Dendritic cell treated with granulocyte-macrophage colony-stimulating factor and Interleukin-4, amounts not matched to agents 40 ng/mL and 50 ng/mL, for 4 days (primary cell): ENCODE data around the gene NCOA3.

Experiments
- H3K27ac Mint-ChIP-seq: one replicate; pipeline ENCODE4 v1.8.0; 2022; ENCODE audit warnings: mild to moderate bottlenecking, mixed read lengths
- H3K27me3 Mint-ChIP-seq: one replicate; pipeline ENCODE4 v1.8.0; 2022; ENCODE audit warnings: mild to moderate bottlenecking, mixed read lengths
- H3K36me3 Mint-ChIP-seq: one replicate; pipeline ENCODE4 v1.8.0; 2022; ENCODE audit warnings: low read depth, mixed read lengths
- H3K4me1 Mint-ChIP-seq: one replicate; pipeline ENCODE4 v1.8.0; 2022; ENCODE audit warnings: low read depth, mixed read lengths
- H3K4me3 Mint-ChIP-seq: one replicate; pipeline ENCODE4 v1.8.0; 2022; ENCODE audit warnings: mild to moderate bottlenecking, moderate library complexity, mixed read lengths
- H3K9me3 Mint-ChIP-seq: one replicate; pipeline ENCODE4 v1.8.0; 2022; ENCODE audit warnings: mixed read lengths
- intact Hi-C: fragments of 100-400 bp; cut with micrococcal nuclease; formaldehyde crosslinking; loops from one replicate; pipeline ENCODE4 v1.15.0; 2022

Gene NCOA3

GRCh38 chr20:47688385-47689381, 187.0 kb downstream of the NCOA3 start:
- Mint-ChIP-seq H3K27me3 (no peaks in the 10 kb centered on the region), H3K9me3 (no peaks in the 10 kb centered on the region), H3K36me3 (peaks cover 96% of the 10 kb centered on the region), H3K27ac (no peak overlapping the region), H3K4me3 (no peak overlapping the region), H3K4me1 (peaks cover 67% of the 10 kb centered on the region)
- intact Hi-C loops = no loop called here

GRCh38 chr20:47689731-47690130, 188.0 kb downstream of the NCOA3 start:
- peak overlapping the region; percentile 7 for H3K27ac Mint-ChIP-seq
- H3K4me3 Mint-ChIP-seq = no peak overlapping the region
- H3K4me1 Mint-ChIP-seq = peaks cover 77% of the 10 kb centered on the region
- H3K9me3 Mint-ChIP-seq = no peaks in the 10 kb centered on the region
- H3K27me3 Mint-ChIP-seq = no peaks in the 10 kb centered on the region
- peaks cover 96% of the 10 kb centered on the region for H3K36me3 Mint-ChIP-seq
- intact Hi-C loops = no loop called here

DNA sequence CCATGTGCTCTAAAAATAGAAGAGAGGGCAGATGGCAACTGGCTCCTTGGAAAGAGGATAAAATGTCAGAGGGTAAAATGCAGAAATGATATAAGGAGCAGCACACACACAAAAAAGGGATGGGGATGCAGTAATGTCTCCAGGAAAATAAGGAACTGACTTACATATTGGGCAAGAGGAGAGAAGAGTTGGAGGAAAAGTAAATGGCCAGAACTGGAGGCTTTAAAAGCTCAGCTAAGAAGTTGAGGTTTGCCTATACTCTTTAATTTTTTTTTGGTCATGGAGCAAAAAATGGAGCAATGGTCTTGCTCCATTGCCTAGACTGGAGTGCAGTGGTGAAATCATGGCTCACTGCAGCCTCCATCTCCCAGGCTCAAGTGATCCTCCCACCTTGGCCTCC, 189.9 kb downstream of the NCOA3 start:
- H3K36me3 Mint-ChIP-seq = peaks cover 88% of the 10 kb centered on the region
- intact Hi-C loops = no loop called here
- H3K27me3 Mint-ChIP-seq = no peaks in the 10 kb centered on the region
- no peak overlapping the region for H3K4me3 Mint-ChIP-seq
- H3K4me1 Mint-ChIP-seq = peaks cover 83% of the 10 kb centered on the region
- no peaks in the 10 kb centered on the region for H3K9me3 Mint-ChIP-seq
- H3K27ac Mint-ChIP-seq = peak overlapping the region; percentile 17

DNA sequence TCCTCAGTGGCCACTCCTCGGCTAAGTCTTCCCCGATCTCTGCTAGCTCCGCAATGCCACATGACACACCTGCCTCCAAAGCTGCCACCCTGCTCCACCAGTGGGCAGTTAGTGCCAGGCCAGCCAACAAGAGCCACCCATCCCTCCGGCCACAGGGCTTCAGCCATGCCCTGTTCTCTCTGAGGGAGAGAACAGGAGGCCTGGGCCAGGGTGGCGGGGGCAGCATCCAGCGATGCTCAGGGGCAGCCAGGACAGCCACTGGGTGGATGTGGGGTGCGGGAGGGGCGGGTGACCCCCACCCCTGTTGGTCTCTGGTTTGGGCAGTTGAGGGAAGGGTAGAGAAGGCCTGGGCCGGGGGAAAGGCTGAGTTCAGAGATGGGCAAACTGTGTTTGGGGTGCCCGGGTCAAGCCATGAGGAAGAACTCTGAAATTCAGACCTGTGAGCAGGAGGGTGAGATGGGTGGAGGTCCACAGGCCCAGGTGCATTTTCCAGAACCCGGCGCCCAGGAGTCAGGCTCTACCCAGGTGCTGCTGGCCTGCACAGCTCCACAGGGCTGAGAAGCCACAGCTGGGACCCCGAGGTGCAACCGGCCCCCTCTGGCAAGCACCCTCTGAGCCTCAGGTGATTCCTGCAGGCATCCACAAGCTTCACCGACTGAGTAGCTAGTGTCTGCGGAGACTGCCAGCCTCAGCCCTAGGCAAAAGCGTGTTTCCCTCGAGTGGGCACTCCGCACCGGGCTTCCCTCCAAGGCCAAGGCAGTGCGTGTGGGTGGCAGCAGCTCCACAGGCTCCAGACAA, 192.5 kb downstream of the NCOA3 start:
- H3K27ac Mint-ChIP-seq = peak overlapping the region; percentile 80
- peaks cover 88% of the 10 kb centered on the region for H3K36me3 Mint-ChIP-seq
- H3K27me3 Mint-ChIP-seq = no peaks in the 10 kb centered on the region
- H3K4me3 Mint-ChIP-seq = no peak overlapping the region
- H3K9me3 Mint-ChIP-seq = no peaks in the 10 kb centered on the region
- intact Hi-C loops = no loop called here
- peaks cover 91% of the 10 kb centered on the region for H3K4me1 Mint-ChIP-seq

DNA sequence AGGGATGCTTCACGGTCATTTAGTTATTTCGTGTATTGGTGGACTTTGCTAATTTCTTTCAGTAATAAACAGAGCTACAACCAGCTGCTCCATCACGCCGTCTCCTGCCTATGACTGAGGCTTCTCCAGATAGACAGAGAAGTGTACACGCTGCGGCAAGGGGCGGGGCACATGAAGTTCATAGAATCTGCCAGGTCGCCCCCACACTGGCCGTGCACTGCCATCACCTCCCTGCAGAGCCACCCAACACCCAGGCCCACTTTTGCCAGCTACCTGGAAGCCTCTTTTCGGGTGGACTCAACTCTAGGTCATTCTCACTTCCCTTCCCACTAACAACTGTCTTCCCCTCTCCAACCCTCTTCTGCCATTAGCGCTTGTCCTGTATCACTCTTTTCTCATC, 195.2 kb downstream of the NCOA3 start:
- Mint-ChIP-seq H3K4me3 (no peak overlapping the region), H3K36me3 (peaks cover 88% of the 10 kb centered on the region), H3K9me3 (no peaks in the 10 kb centered on the region), H3K27me3 (no peaks in the 10 kb centered on the region), H3K4me1 (peaks cover 77% of the 10 kb centered on the region), H3K27ac (peak overlapping the region; percentile 80)
- intact Hi-C loops = no loop called here

GRCh38 chr20:47698142-47698541, 196.5 kb downstream of the NCOA3 start:
- intact Hi-C loops = no loop called here
- Mint-ChIP-seq H3K27me3 (no peaks in the 10 kb centered on the region), H3K4me3 (no peak overlapping the region), H3K9me3 (no peaks in the 10 kb centered on the region), H3K36me3 (peaks cover 92% of the 10 kb centered on the region), H3K27ac (peak overlapping the region; percentile 80), H3K4me1 (peaks cover 64% of the 10 kb centered on the region)

GRCh38 chr20:47699818-47700217, 198.1 kb downstream of the NCOA3 start:
- intact Hi-C loops = no loop called here
- H3K27me3 Mint-ChIP-seq = no peaks in the 10 kb centered on the region
- H3K4me1 Mint-ChIP-seq = peaks cover 63% of the 10 kb centered on the region
- H3K9me3 Mint-ChIP-seq = no peaks in the 10 kb centered on the region
- peak overlapping the region; percentile 13 for H3K27ac Mint-ChIP-seq
- H3K36me3 Mint-ChIP-seq = peaks cover 92% of the 10 kb centered on the region
- no peak overlapping the region for H3K4me3 Mint-ChIP-seq

DNA sequence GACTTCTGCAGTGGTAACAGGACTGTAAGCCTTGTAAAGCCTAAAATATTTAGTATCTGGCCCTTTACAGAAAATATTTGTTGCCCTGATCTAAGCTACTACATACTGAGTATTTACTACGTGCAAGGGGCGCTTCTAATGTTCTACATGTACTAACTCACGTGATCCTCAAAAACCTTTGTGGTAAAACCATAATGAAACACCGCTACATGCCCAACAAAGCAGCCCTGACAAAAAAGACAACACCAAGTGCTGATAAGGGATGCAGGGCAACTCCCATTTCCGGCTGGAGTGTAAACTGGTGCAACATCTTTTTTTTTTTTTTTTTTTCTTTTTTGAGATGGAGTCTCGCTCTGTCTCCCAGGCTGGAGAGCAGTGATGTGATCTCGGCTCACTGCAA, 198.6 kb downstream of the NCOA3 start:
- H3K4me3 Mint-ChIP-seq = no peak overlapping the region
- H3K9me3 Mint-ChIP-seq = no peaks in the 10 kb centered on the region
- intact Hi-C loops = no loop called here
- H3K4me1 Mint-ChIP-seq = peaks cover 63% of the 10 kb centered on the region
- H3K27me3 Mint-ChIP-seq = no peaks in the 10 kb centered on the region
- peaks cover 96% of the 10 kb centered on the region for H3K36me3 Mint-ChIP-seq
- no peak overlapping the region for H3K27ac Mint-ChIP-seq

DNA sequence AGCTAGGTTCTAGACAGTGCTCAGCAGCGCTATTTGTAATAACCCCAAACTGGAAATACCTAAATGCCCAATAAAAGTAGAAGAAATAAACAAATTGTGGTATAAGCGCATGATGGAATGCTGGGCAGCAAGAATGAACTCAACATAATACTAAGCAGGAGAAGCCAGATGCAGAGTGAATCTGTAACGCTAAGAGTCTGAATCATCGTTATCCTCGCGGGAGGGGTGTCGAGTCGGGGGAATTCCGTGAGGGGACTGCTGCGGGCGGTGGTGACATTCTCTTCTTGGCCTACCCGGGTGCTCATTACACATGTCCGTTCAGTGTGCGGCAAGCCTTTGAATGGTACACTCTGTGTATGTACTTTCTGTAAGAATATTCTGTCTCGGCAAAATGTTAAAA, 199.9 kb downstream of the NCOA3 start:
- intact Hi-C loops = no loop called here
- Mint-ChIP-seq H3K4me3 (no peak overlapping the region), H3K9me3 (no peaks in the 10 kb centered on the region), H3K27ac (no peak overlapping the region), H3K4me1 (peaks cover 65% of the 10 kb centered on the region), H3K36me3 (peaks cover 100% of the 10 kb centered on the region), H3K27me3 (no peaks in the 10 kb centered on the region)

DNA sequence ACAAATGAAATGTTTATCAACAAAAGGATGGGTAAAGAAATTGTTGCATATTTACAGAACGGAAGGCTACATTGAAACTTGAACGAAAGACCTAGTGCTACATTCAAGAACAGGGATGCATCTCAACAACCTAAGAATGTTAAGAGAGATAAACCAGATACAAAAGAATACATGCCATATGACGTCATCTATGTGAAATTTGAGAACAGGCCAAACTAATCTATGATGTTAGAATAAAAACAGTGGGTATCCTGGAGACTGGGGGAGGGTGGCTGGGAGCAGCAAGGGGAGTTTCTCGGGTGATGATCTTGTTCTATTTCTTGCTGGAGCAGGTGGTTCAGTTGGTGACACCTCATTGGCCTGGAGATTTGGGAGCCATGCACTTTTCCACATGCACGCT, 202.1 kb downstream of the NCOA3 start:
- Mint-ChIP-seq H3K9me3 (no peaks in the 10 kb centered on the region), H3K36me3 (peaks cover 93% of the 10 kb centered on the region), H3K4me3 (no peak overlapping the region), H3K27ac (peak overlapping the region; percentile 93), H3K27me3 (no peaks in the 10 kb centered on the region), H3K4me1 (peaks cover 64% of the 10 kb centered on the region)
- intact Hi-C loops = no loop called here

- H3K9me3 Mint-ChIP-seq = no peaks in the 10 kb centered on the region
- intact Hi-C loops = no loop called here
- H3K36me3 Mint-ChIP-seq = peaks cover 93% of the 10 kb centered on the region
- H3K4me1 Mint-ChIP-seq = peaks cover 67% of the 10 kb centered on the region
- peak overlapping the region; percentile 93 for H3K27ac Mint-ChIP-seq
- H3K27me3 Mint-ChIP-seq = no peaks in the 10 kb centered on the region
- H3K4me3 Mint-ChIP-seq = peak overlapping the region; percentile 27
Measured at GRCh38 chr20:47704746-47705496, 203.2 kb downstream of the NCOA3 start.

GRCh38 chr20:47705497-47705856, 203.8 kb downstream of the NCOA3 start:
- Mint-ChIP-seq H3K4me1 (peaks cover 70% of the 10 kb centered on the region), H3K27me3 (no peaks in the 10 kb centered on the region), H3K4me3 (no peak overlapping the region)

DNA sequence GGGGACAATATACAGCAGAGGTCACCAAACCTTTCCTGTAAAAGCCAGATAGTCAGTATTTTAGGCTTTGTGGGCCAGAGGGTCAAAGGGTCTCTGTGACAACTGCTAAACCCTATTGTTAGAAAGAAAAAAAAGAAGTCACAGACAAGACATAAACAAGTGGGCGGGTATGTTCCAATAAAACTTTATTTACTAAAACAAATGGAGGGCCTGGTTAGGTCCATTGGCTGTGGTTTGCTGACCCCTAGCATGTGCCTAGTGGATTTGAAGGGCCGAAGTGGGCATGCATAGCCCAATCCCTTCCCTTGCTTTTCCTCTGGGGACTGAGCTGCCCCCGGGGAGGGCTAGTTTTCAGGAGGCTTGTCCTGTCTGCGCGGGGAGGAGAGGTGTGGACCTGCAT, 204.7 kb downstream of the NCOA3 start:
- intact Hi-C loops = no loop called here
- Mint-ChIP-seq H3K9me3 (no peaks in the 10 kb centered on the region), H3K4me3 (no peak overlapping the region), H3K27ac (peak overlapping the region; percentile 93), H3K27me3 (no peaks in the 10 kb centered on the region), H3K4me1 (peaks cover 79% of the 10 kb centered on the region), H3K36me3 (peaks cover 87% of the 10 kb centered on the region)

More at GRCh38 chr20:47705497-47705856, 203.8 kb downstream of the NCOA3 start:
- no peaks in the 10 kb centered on the region for H3K9me3 Mint-ChIP-seq
- H3K36me3 Mint-ChIP-seq = peaks cover 92% of the 10 kb centered on the region
- H3K27ac Mint-ChIP-seq = peak overlapping the region; percentile 93
- intact Hi-C loops = no loop called here
